ENCODE data around the gene TMEM183A. TPM values are rescaled to one million over a fixed set of nuclear protein-coding genes. Genes with fewer than 3 reads are reported as not detected.

The TMEM183A gene
- total and polyA plus RNA-seq, 8 donors, result 33.3 to 177 (median 56.3) TPM

GRCh38 chr1:203026666-203027663 lies 19.8 kb downstream of the TMEM183A start:
- Histone ChIP-seq H3K36me3 (peaks cover 20 to 26% (median 25%) of the 10 kb centered on the region in 4 donors), H3K27me3 (peaks cover 0 to 20% (median 10%) of the 10 kb centered on the region in 3 donors), H3K4me1 (peaks cover 12 to 37% (median 21%) of the 10 kb centered on the region in 4 donors), H3K9me3 (no peaks in the 10 kb centered on the region), H3K27ac (peak overlapping the region in 2 of 5 donors; percentile 7 to 77), H3K4me3 (peak overlapping the region; percentile 53 to 67 (median 61))
- DNase-seq, result peak; percentile 24 to 46
- intact Hi-C loops (cut with DNase I; ENCODE audit: low total_unique reads), result no loop called here
- WGBS, 5 donors, result 7 to 14% (median 11%) methylated on average over 32 to 46 of the region's 46 CpGs
- TF ChIP-seq, protein P1, sequence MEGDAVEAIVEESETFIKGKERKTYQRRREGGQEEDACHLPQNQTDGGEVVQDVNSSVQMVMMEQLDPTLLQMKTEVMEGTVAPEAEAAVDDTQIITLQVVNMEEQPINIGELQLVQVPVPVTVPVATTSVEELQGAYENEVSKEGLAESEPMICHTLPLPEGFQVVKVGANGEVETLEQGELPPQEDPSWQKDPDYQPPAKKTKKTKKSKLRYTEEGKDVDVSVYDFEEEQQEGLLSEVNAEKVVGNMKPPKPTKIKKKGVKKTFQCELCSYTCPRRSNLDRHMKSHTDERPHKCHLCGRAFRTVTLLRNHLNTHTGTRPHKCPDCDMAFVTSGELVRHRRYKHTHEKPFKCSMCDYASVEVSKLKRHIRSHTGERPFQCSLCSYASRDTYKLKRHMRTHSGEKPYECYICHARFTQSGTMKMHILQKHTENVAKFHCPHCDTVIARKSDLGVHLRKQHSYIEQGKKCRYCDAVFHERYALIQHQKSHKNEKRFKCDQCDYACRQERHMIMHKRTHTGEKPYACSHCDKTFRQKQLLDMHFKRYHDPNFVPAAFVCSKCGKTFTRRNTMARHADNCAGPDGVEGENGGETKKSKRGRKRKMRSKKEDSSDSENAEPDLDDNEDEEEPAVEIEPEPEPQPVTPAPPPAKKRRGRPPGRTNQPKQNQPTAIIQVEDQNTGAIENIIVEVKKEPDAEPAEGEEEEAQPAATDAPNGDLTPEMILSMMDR (IDR thresholded peaks at IDR 0.05), result no peak
- TF ChIP-seq POLR2A (IDR thresholded peaks at IDR 0.05), result no peak
- TF ChIP-seq POLR2AphosphoS5 (IDR thresholded peaks at IDR 0.05), result no peak
- TF ChIP-seq EP300 (IDR thresholded peaks at IDR 0.05), result no peak

DNA sequence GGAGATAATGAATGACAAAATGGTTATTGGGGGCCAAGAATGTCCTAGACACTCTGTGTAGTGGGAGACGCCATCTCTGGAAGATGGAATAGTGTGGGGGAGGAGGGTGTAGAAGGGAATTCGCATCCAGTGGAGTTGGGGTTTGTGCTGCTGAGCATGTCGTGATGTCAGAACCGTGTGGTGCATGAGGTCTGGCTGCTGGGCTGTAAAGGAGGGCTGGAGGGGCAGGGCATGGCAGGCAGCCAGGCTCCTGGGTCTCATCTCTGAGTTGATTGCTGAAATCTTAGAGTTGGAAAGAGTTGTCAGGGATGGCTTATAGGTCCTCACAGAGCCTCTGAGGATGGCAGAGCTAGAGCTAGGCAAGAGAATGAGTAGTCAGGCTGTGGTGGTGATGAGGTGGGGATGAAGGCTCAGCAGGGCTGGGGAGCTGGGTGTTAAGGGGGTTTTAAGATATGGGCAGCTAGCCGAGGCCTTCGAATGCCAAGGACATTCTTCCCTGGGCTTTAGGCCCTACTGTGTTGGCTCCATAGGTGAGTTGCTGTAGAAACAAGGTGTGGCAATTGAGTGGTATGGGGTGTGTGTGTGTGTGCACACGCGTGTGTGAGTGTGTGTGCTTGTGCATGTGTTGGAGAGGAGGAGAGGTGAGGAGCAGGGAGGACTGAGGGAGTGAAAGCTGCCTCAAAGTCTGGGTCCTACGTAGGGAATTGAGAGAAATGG lies 21.1 kb downstream of the TMEM183A start:
- 83 to 93% (median 84%) methylated on average over 9 of the region's 9 CpGs for WGBS, 5 donors
- DNase-seq, result peak in 1 of 2 donors; percentile 78
- Histone ChIP-seq H3K36me3 (peaks cover 13 to 19% (median 17%) of the 10 kb centered on the region in 4 donors), H3K27me3 (peaks cover 0 to 20% (median 10%) of the 10 kb centered on the region in 3 donors), H3K4me1 (peaks cover 12 to 37% (median 21%) of the 10 kb centered on the region in 4 donors), H3K4me3 (no peak overlapping the region), H3K9me3 (no peaks in the 10 kb centered on the region), H3K27ac (peak overlapping the region in 1 of 5 donors; percentile 19)
- TF ChIP-seq POLR2A (IDR thresholded peaks at IDR 0.05) (no peak), EP300 (IDR thresholded peaks at IDR 0.05) (no peak)
- intact Hi-C loops (cut with DNase I; ENCODE audit: low total_unique reads), result no loop called here

DNA sequence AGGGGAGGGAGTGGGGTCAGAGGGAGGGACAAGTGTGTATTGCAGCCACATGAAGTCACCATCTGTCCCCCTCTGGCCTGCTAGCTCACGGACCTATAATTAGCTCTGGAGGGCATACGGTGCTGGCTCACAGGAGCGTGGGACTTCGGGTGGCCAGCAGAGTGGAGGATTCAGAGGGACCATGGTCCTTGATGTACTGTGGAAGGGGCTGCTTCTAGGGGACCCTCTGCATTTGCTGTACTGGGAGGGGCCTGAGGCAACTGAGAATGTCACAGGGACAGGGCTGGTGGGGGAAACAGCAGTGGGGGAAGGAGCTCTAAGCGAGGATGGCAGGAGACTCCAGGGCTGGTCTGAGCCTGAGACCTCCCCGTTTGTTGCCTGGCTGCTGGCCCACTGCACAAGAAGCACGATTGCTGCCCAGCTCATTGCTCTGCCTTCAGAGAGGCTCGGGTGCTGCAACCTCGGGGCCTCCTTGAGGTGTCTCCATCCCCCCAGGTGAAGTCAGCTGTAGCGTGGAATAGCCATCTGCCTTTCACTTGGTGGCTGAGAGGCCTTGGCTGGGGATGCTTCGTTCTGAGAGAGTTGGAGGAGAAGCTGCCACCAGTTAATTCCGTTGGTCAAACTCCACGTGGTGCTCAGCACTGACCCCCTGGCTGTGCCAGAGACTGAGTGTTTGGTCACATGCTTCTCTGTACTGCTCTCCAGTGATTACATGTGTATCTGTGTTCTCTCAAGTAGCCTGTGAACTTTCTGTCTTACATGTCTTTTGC lies 21.8 kb downstream of the TMEM183A start:
- 53 to 75% (median 73%) methylated on average over 12 to 13 of the region's 13 CpGs for WGBS, 5 donors
- peak overlapping the region in 2 of 5 donors; percentile 15 to 19 for H3K27ac ChIP-seq
- H3K9me3 ChIP-seq, result no peaks in the 10 kb centered on the region
- H3K36me3 ChIP-seq, result peaks cover 7 to 11% (median 10%) of the 10 kb centered on the region in 4 donors
- peaks cover 0 to 20% (median 10%) of the 10 kb centered on the region in 3 donors for H3K27me3 ChIP-seq
- TF ChIP-seq, protein P1 (IDR thresholded peaks at IDR 0.05), result no peak
- TF ChIP-seq POLR2AphosphoS5 (IDR thresholded peaks at IDR 0.05), result peak in 1 of 3 donors; percentile 51
- TF ChIP-seq EP300 (IDR thresholded peaks at IDR 0.05), result no peak
- intact Hi-C loops (cut with DNase I; ENCODE audit: low total_unique reads), result no loop called here
- DNase-seq, result no peak
- H3K4me1 ChIP-seq, result peaks cover 12 to 37% (median 21%) of the 10 kb centered on the region in 4 donors
- no peak overlapping the region for H3K4me3 ChIP-seq

- no peaks in the 10 kb centered on the region for H3K9me3 ChIP-seq
- no peak for DNase-seq
- 77 to 86% (median 82%) methylated on average over 6 of the region's 6 CpGs for WGBS, 5 donors
- H3K4me3 ChIP-seq, result no peak overlapping the region
- no peak for TF ChIP-seq EP300 (IDR thresholded peaks at IDR 0.05)
- TF ChIP-seq, protein P1 (IDR thresholded peaks at IDR 0.05), result no peak
- intact Hi-C loops (cut with DNase I; ENCODE audit: low total_unique reads), result no loop called here
- no peak overlapping the region for H3K27ac ChIP-seq
- peaks cover 7 to 38% (median 17%) of the 10 kb centered on the region in 4 donors for H3K4me1 ChIP-seq
- H3K36me3 ChIP-seq, result no peaks in the 10 kb centered on the region
- peaks cover 0 to 19% (median 10%) of the 10 kb centered on the region in 3 donors for H3K27me3 ChIP-seq
Measured at GRCh38 chr1:203031467-203031866, 24.3 kb downstream of the TMEM183A start.
